RPMI7951 (cell line): Measurements from ENCODE around the gene PPM1M. TPM values are rescaled to one million over a fixed set of nuclear protein-coding genes. Genes with fewer than 3 reads are reported as not detected.
"Not testable (repeated sequence)": the region's sequence is repeated elsewhere in the genome, so short reads cannot be mapped to it uniquely, and the experiment has no call there.

Experiments
- DNase-seq: peaks from one replicate; pipeline ENCODE4 v3.0.0-alpha.2; 2012; ENCODE audit warnings: low read depth
- total RNA-seq: library from RNA; depleted of rRNA; stranded (reverse); fragments of >200 nt; shearing (Covaris generic); gene quantifications from 2 replicates; pipeline ENCODE4 v1.2.3, GENCODE V29; 2014

PPM1M gene
- total RNA-seq, 1 experiment from 2014 or later, result 12.3 TPM

DNA sequence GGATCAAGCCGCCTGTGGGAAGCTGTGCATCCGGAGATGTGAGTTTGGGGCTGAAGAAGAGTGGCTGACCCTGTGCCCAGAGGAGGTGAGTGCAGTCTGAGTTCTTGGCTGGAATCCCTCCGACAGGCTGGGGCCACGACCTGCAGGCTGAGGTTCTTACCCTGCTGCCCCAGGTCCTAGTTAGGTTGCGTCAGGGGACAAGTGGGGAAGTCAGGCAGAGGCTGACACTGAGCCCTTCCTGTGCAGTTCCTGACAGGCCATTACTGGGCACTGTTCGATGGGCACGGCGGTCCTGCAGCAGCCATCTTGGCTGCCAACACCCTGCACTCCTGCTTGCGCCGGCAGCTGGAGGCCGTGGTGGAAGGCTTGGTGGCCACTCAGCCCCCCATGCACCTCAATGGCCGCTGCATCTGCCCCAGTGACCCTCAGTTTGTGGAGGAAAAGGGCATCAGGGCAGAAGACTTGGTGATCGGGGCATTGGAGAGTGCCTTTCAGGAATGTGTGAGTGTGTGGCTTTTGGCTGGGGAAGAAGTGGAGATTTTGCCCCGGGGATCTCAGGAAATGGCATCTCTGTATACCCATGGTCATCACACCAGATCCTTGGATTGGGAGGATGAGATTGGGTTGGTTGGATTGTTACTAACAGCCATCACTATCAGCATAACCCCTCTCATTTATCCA lies 1.3 kb downstream of the PPM1M start:
- DNase-seq, result no peak

DNA sequence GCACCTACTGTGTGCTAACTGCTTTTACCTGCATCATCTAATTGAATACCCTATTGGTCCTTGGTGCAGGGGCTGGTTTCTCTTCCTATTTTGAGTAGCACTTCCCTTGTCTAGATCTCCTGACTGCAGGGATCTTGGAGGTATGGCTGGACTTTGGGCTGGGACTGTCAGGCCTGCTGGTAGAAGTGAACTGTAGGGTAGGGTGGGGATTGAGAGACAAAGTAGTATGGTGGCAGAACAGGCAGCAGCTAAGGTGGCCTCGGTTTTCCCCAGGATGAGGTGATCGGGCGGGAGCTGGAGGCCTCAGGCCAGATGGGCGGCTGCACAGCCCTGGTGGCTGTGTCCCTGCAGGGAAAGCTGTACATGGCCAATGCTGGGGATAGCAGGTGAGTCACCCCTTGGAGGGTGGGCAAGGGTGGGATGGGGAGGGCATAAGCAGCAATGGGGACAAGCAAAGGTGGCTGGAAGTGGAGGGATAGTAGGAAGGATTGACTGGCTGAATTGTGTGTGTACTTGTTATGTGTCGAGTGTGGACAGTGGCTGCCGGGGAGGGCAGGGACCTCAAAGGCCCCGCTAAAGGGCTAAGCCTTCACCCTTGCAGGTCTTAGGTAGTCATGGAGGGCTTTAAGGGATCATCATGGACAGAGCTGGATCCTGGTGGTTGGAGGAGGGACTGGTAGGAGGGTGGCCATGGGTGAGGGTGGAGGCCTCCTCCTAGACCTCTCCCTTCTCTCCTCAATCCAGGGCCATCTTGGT lies 2.0 kb downstream of the PPM1M start:
- no peak for DNase-seq

DNA sequence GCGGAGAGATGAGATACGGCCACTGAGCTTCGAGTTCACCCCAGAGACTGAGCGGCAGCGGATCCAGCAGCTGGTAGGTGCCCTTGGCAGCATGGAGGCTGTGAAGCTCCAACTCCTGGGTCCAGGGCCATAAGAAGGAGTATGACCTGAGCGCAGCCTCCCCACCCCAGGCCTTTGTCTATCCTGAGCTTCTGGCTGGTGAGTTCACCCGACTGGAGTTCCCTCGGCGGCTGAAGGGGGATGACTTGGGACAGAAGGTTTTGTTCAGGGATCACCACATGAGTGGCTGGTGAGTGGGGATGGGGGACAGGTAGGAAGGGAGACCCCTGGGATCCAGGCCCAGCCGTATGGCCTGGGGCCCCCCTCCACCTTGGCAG lies 2.6 kb downstream of the PPM1M start:
- no peak for DNase-seq

DNA sequence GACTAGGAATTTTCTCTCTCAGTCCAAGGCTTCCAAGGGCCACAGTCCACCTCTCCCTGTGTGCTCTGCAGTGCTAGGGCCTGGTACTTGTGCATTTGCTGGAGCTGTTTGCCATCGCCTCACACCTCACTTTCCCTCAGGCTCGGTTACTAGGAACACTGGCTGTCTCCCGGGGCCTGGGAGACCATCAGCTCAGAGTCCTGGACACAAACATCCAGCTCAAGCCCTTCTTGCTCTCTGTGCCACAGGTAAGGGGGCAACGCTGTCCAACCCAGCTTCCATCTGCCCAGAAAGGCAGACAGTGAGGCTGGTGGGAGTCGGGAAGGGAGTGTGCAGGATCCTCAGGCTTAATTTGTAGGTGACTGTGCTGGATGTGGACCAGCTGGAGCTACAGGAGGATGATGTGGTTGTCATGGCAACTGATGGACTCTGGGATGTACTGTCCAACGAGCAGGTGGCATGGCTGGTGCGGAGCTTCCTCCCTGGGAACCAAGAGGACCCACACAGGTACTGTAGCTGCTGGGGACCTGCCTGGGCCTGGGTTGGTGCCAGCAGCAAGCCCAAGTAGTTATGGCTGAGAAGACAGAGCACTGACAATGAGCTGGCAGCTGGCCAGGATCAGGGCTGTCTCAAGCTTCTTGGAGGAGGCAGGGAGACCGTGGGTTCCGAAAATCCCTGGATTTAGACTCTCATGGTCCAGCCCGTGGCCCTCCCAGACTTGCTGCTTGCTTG lies 3.4 kb downstream of the PPM1M start:
- no peak for DNase-seq

DNA sequence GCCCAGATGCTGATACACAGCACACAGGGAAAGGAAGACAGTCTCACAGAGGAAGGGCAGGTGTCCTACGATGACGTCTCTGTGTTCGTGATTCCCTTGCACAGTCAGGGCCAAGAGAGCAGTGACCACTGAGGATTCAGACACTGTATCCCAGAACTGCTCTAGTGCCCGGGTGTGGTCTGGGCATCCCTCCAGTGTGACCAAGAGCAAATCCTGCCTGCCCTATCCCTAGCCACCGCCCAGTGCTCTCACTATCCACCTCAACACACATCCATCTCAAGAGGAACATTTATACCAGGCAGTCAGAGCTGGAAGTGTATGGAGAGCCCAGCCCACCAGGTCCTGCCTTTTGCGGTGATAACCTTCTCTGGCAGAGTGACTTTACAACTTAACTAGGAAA lies 4.1 kb downstream of the PPM1M start:
- no peak for DNase-seq

DNA sequence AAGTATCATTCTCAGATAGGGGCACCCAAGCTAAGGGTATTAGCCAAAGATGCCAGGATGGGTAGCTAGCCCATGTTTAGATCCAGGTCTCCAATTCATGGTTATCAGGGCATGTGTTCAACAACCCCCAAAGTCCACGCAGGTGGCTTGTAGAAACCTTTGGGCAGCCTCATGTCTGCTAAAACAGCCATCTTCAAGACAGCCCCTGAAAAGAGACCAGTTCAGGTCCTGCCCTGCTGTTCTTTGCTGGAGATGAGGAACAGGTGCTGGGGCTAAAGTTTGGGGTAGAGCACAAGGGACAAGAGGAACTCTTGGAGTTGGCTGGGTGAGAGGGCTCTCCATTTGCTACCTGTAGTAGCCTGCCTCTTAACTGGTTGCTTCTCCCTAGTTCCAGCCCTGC lies 4.6 kb downstream of the PPM1M start:
- DNase-seq, result no peak

DNA sequence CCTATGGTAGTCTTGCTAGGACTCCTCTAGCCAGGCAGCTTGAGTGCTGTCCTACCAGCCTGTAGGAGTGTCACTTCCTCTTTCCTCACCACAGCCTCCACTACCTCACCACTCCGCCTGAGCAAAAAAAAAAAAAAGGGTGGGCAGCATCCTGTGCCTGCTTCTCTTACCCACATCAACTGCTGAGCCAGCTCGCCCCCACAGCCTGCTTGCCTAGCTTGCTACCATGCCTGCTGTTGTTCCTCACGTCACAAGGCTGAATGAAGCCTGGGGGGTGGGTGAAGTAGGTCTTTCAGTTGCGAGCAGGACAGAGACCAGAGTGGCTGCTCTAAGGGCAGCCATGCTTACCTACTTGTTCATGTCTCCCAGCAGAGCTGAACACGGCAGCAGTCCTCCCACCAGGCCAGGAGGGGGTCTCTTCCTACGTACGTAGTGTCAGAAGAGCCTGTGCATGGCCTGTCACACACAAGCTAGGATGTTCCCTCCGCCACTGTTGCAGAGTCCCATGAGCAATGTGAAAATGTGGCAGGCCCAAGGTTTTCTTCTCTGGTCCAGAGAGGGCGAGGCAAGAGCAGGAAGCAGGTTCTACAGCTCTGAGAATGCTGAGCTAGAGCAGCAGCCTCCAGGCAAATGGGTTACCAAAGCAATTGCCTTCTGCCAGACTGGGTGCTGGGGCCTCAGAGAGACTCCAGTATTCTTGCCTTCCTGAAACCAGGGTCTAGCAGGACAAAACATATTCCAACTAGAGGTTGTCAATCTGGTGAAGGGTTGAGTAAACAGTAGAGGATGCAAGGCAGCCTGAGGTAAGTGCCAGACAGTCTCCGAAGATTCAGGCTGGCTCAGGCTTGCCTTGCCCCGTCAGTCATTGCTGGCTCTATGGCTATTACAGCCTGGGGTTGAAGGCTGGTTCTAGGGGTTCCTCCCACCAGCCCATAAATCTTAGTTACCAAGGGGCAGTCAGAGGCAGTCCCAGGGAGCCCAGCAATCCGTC lies 8.1 kb downstream of the PPM1M start:
- DNase-seq, result peak; percentile 19

DNA sequence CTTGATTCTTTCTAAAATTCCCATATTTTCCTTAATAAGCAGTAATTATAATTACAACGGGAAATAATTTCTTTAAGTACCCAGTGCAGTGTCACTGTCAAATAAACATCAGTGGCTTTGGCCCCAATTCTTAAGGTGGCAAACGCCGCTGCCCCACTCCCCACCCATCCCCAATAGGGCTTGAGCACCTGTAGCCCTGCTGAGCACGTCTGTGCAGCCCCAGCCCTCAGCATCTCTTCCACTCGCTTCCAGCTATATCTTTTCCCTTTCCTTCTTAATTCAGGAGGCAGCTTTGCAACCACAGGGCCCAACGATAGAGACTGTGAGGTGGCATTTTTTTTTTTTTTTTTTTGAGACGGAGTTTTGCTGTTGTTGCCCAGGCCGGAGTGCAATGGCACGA lies 9.0 kb downstream of the PPM1M start:
- DNase-seq, result no peak

DNA sequence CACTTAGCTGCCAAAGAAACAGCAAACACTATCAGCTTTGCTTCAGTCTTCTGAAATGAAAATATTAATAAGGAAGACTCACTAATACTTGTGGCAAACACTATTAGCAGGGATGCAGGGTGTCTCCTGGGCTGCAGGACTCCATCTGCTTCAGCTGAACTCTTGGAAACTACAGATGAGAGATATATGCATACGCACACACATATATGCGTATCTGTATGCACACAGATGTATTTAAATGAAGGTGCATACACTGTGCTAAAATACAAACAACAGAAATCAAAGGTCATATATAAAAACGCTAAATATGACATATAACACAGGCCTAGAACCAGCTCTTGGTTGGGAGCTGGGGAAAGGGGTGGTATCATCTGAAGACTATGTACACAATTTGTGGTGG lies 10.6 kb downstream of the PPM1M start:
- no peak for DNase-seq

DNA sequence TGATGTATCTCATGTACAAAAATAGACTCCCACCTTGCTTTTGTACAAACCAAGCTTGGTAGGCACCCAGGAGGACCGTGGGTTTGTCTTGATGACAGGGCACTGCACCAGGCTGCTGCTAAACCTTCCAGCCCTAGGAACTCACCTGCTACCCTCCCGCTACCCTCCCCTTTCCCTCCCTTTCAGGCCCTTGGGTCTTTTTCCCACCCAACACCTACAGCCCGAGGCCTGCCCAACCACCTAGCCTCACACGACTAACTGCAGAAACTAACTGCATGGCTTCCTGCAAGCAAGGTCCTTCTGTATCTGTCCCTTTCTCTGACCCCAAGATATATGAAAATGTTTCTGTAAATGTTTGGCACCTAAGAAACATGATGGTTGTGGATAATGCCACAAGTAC lies 11.1 kb downstream of the PPM1M start:
- no peak for DNase-seq

DNA sequence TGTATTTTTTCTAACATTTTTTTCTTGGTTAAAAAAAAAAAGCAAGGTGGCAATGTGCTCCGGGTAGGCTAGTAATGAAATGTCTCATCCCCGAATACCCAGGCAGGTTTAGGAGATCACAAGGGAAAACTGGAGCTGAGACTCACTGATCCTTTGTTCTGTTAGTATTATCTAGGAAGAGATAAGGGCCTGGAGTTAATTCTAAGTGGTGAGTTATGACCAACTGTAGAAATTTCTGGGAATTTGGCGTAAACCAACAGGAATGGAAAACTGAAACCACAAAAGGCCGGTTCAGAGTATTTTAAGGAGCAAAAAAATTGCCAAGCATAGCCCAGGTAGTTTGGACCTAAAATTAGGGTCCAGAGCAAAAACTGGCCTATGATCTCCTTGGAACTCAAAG lies 12.4 kb downstream of the PPM1M start:
- DNase-seq, result no peak

DNA sequence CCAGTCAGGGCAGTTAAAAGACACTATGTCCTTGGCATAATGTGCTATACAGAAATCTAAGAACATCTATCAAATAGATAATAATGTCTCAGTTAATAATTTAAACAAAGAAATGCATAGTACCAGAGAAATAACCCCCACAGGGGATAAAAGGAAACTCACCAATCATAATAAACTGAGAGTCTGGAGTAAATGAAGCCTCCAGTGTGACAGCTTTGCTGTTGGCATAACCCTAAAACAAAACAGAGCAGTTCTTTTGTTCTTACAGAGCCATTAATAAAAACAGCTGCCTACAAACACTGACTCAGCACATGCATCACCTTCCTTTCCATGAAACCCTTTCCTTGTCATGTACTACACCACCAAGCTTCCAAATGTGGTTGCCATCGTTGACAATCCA lies 13.5 kb downstream of the PPM1M start:
- no peak for DNase-seq

DNA sequence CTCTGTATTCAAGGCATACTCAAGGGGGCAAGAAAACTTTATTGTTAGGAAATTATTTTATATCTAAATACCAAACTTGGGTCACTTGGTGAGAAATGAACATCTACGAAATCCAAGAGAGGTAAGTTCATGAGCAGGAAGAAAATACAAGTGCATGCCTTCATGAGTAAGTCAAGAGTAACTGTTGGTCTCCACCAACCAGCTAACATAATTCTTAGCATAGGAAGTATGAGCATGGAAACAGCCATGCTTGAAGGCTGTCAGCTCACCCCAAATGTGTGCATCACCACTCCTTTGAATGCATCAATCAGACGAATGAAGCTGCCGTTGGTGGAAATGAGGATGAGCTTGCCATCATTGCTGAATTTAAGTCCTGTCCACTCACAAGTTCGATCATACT lies 13.9 kb downstream of the PPM1M start:
- DNase-seq, result no peak

DNA sequence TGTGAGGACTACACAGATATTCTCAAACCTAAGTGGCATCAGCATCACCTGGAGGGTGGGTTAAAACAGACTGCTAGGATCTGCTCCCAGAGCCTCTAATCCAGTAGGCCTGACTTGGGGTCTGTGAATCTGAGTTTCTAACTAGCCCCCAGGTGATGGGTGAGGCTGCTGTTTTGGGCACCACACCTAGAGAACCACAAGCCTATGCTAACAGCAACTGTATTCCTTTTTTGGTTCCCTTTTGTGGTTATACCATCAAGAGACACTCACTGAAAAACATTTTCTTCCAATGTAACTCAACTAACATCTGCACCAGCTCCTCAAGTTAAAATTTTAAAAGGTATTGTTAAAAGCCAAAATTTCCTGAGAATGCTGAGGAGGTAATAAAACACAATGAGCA lies 16.9 kb downstream of the PPM1M start:
- DNase-seq, result no peak

DNA sequence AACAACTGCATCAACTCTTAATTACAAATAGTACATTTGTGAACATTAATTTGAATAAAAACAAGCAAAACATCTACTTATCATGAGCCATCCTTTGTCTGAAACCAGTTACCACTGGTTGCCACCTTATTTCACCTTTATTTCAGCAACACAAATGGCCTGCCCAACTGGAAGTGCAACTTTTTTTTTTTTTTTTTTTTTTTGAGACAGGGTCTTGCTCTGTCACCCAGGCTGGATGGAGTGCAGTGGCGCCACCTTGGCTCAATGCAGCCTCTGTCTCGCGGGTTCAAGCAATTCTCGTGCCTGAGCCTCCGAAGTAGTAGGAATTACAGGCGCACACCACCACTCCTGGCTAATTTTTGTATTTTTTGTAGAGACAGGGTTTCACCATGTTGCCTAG lies 19.8 kb downstream of the PPM1M start:
- DNase-seq, result no peak

DNA sequence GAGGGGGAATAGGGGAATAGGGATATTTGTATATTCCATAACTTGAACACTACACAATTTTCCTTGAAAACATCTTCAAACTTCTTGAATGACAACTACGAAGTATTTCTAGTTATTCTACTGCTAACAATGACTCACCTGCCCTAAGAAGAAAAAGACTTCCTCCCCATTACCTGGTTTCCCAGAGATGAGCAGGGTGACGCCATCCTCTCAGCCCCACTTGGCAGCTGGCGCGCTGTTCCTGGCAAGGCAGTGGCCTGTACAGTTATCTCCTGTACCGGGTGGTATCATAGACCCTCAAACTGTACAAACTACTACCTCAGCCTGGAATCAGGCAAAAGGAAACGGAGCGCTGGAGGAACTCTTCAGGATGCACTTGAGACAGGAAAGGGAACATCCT lies 22.5 kb downstream of the PPM1M start:
- DNase-seq, result no peak

DNA sequence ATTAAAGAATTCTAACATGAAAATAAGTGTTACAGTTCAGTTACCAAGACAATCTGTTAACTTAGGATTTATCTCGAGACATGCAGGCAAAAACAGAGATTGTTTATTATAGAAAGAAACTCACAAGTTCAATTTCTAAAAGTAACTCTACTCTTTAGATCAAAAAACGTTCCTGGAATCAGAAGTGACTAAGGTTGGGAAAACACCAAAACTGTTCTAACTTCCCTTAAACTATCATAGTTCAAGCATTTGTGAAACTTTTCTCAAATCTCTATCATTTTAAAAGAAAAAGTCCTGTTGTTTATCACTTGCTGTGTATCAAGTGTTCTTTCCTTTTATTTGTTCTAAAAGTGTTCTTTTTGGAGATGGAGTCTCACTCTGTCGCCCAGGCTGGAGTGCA lies 24.2 kb downstream of the PPM1M start:
- no peak for DNase-seq

DNA sequence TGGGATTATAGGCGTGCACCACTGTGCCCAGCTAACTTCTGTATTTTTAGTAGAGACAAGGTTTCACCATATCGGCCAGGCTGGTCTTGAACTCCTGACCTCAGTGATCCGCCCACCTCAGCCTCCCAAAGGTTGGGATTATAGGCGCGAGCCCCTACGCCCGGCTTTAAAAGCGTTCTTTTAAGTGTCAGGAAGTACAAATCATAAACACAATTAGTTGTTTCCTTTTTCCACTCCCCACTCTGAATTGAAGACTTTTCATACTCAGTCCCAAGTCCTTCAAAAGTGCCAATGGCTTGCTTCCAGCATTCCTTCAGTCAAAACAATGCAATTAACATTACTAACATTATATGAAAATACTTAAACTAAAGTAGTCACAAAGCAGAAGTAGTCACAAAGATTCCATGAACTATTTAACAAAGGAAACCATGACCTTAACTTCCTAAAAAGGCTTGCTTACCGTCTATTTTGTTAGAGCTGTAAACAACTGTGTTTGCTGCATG lies 24.7 kb downstream of the PPM1M start:
- DNase-seq, result no peak

DNA sequence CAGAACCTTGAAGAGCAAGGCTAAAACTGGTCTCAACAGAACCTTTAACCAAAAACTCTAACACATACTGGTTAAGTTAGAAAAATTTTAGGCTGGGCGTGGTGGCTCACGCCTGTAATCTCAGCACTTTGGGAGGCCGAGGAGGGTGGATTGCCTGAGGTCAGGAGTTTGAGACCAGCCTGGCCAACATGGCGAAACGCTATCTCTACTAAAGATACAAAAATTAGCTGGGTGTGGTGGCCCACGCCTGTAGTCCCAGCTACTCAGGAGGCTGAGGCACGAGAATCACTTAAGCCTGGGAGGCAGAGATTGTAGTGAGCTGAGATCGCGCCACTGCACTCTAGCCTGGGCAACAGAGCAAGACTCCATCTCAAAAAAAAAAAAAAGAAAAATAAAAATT lies 26.6 kb downstream of the PPM1M start:
- DNase-seq, result not testable (repeated sequence)

DNA sequence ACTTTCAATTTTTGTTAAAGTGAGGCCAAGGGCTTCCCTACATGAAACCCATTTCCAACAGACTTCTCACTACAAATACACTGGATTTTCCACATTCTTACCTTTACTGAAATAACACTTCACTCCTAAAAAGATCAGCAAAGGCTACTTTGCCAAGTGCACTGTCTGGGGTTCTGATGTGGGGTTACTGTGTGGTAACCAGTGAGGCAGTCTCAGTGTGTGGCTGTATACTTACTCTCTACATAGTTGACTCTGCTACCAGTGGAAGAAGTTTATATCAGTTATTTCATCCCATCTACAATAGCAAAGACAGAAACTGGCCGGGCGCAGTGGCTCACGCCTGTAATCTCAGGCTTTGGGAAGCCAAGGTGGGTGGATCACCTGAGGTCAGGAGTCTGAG lies 27.3 kb downstream of the PPM1M start:
- DNase-seq, result no peak

DNA sequence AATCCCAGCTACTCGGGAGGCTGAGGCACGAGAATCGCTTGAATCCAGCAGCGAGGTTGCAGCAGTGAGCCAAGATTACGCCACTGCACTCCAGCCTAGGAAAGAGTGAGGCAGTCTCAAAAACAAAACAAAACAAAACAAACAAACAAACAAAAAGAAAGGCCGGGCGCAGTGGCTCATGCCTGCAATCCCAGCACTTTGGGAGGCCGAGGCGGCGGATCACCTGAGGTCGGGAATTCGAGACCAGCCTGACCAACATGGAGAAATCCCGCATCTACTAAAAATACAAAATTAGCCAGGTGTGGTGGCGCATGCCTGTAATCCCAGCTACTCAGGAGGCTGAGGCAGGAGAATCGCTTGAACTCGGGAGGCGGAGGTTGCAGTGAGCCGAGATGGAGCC lies 29.2 kb downstream of the PPM1M start:
- not testable (repeated sequence) for DNase-seq
